ENCODE data around the gene GLCCI1.
"Not testable (repeated sequence)": the region's sequence is repeated elsewhere in the genome, so short reads cannot be mapped to it uniquely, and the experiment has no call there.

The GLCCI1 gene

GRCh38 chr7:7989616-7990440 is 21.2 kb downstream of the GLCCI1 start:
- DNase-seq (ENCODE audit: low spot score), result no peak

- DNase-seq (ENCODE audit: low spot score), result no peak
Measured at GRCh38 chr7:7990441-7990761, 21.8 kb downstream of the GLCCI1 start.

GRCh38 chr7:7992506-7992905 is 23.9 kb downstream of the GLCCI1 start:
- DNase-seq (ENCODE audit: low spot score), result no peak

- not testable (repeated sequence) for DNase-seq (ENCODE audit: low spot score)
Measured at GRCh38 chr7:7995348-7995747, 26.8 kb downstream of the GLCCI1 start.

GRCh38 chr7:7996568-7996967 is 28.0 kb downstream of the GLCCI1 start:
- DNase-seq (ENCODE audit: low spot score), result no peak

GRCh38 chr7:8000315-8000941 is 31.8 kb downstream of the GLCCI1 start:
- no peak for DNase-seq (ENCODE audit: low spot score)

GRCh38 chr7:8003077-8003476 is 34.5 kb downstream of the GLCCI1 start:
- DNase-seq (ENCODE audit: low spot score), result no peak

- no peak for DNase-seq (ENCODE audit: low spot score)
Measured at GRCh38 chr7:8005279-8005678, 36.7 kb downstream of the GLCCI1 start.

- DNase-seq (ENCODE audit: low spot score), result no peak
Measured at GRCh38 chr7:8014399-8014798, 45.8 kb downstream of the GLCCI1 start.

- no peak for DNase-seq (ENCODE audit: low spot score)
Measured at GRCh38 chr7:8015100-8015745, 46.6 kb downstream of the GLCCI1 start.

- DNase-seq (ENCODE audit: low spot score), result no peak
Measured at GRCh38 chr7:8015746-8016120, 47.1 kb downstream of the GLCCI1 start.

GRCh38 chr7:8017423-8017822 is 48.8 kb downstream of the GLCCI1 start:
- no peak for DNase-seq (ENCODE audit: low spot score)

GRCh38 chr7:8018961-8019360 is 50.4 kb downstream of the GLCCI1 start:
- no peak for DNase-seq (ENCODE audit: low spot score)

- no peak for DNase-seq (ENCODE audit: low spot score)
Measured at GRCh38 chr7:8022628-8023027, 54.0 kb downstream of the GLCCI1 start.

GRCh38 chr7:8035192-8035591 is 66.6 kb downstream of the GLCCI1 start:
- DNase-seq (ENCODE audit: low spot score), result no peak

- peak; percentile 48 for DNase-seq (ENCODE audit: low spot score)
Measured at GRCh38 chr7:8035647-8036518, 67.3 kb downstream of the GLCCI1 start.

- DNase-seq (ENCODE audit: low spot score), result no peak
Measured at GRCh38 chr7:8037151-8037550, 68.6 kb downstream of the GLCCI1 start.

GRCh38 chr7:8040768-8041369 is 72.3 kb downstream of the GLCCI1 start:
- no peak for DNase-seq (ENCODE audit: low spot score)

GRCh38 chr7:8042796-8043535 is 74.4 kb downstream of the GLCCI1 start:
- DNase-seq (ENCODE audit: low spot score), result no peak

- DNase-seq (ENCODE audit: low spot score), result no peak
Measured at GRCh38 chr7:8044761-8045430, 76.3 kb downstream of the GLCCI1 start.

All from SK-N-DZ (cell line).